ENCODE measurements around the gene P3H3.
"Not testable (repeated sequence)": the region's sequence is repeated elsewhere in the genome, so short reads cannot be mapped to it uniquely, and the experiment has no call there.

Gene P3H3

GRCh38 chr12:6858799-6859198 is 30.6 kb downstream of the P3H3 start:
- no peak overlapping the region for H3K4me3 Mint-ChIP-seq
- peaks cover 14% of the 10 kb centered on the region for H3K4me1 Mint-ChIP-seq
- H3K27me3 Mint-ChIP-seq, result no peaks in the 10 kb centered on the region
- no peak overlapping the region for H3K27ac Mint-ChIP-seq
- peaks cover 22% of the 10 kb centered on the region for H3K36me3 Mint-ChIP-seq
- no peaks in the 10 kb centered on the region for H3K9me3 Mint-ChIP-seq

DNA sequence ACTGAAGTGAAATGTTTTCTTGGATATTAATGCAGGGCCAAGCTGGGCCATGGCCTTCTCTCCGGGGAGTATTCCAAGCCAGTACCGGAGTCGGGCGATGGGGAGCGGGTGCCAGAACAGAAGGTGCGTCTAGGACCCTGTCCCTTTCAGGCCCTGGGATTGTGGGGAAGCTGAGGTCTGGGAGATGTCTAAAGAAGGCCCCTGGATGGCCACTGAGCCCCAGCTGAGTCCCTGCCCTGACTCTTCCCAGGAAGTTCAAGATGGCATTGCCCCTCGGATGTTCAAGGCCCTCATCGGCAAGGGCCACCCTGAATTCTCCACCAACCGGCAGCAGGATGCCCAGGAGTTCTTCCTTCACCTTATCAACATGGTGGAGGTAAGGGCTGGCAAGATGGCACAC is 31.9 kb downstream of the P3H3 start:
- Mint-ChIP-seq H3K4me1 (peaks cover 5% of the 10 kb centered on the region), H3K27me3 (no peaks in the 10 kb centered on the region), H3K36me3 (peaks cover 24% of the 10 kb centered on the region), H3K9me3 (no peaks in the 10 kb centered on the region), H3K4me3 (no peak overlapping the region), H3K27ac (no peak overlapping the region)

DNA sequence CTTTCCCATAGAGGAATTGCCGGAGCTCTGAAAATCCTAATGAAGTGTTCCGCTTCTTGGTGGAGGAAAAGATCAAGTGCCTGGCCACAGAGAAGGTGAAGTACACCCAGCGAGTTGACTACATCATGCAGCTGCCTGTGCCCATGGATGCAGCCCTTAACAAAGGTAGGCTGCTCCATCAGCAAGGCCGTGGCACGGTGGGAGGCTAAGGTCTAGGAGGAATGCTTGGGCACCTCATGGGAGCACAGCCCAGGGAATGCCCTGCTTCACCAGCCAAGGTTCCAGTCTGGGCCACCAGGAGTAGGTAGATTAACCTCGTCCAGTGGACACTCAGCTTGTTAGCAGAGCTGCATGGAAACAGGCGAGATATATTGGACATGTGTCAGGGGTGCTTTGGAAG is 32.7 kb downstream of the P3H3 start:
- Mint-ChIP-seq H3K27ac (no peak overlapping the region), H3K36me3 (peaks cover 25% of the 10 kb centered on the region), H3K9me3 (no peaks in the 10 kb centered on the region), H3K4me1 (peaks cover under 1% of the 10 kb centered on the region), H3K27me3 (no peaks in the 10 kb centered on the region), H3K4me3 (no peak overlapping the region)

GRCh38 chr12:6861391-6861790 is 33.2 kb downstream of the P3H3 start:
- Mint-ChIP-seq H3K27ac (no peak overlapping the region), H3K27me3 (no peaks in the 10 kb centered on the region), H3K4me3 (no peak overlapping the region), H3K9me3 (no peaks in the 10 kb centered on the region), H3K36me3 (peaks cover 25% of the 10 kb centered on the region), H3K4me1 (no peaks in the 10 kb centered on the region)

DNA sequence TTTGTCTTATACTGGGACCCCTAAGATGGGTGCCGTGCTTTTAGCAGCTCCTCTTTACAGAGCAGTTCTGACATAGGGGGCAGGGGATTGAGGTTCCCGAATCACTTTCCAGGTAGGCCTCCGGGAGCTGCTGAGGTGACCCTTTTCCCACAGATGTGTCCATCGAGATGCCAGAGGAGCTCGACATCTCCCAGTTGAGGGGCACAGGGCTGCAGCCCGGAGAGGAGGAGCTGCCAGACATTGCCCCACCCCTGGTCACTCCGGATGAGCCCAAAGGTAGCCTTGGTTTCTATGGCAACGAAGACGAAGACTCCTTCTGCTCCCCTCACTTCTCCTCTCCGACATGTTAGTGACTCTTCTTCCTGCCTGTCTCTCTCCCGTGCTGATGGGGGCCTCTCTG is 34.8 kb downstream of the P3H3 start:
- Mint-ChIP-seq H3K4me3 (no peak overlapping the region), H3K27ac (no peak overlapping the region), H3K27me3 (no peaks in the 10 kb centered on the region), H3K36me3 (peaks cover 19% of the 10 kb centered on the region), H3K4me1 (no peaks in the 10 kb centered on the region), H3K9me3 (no peaks in the 10 kb centered on the region)

DNA sequence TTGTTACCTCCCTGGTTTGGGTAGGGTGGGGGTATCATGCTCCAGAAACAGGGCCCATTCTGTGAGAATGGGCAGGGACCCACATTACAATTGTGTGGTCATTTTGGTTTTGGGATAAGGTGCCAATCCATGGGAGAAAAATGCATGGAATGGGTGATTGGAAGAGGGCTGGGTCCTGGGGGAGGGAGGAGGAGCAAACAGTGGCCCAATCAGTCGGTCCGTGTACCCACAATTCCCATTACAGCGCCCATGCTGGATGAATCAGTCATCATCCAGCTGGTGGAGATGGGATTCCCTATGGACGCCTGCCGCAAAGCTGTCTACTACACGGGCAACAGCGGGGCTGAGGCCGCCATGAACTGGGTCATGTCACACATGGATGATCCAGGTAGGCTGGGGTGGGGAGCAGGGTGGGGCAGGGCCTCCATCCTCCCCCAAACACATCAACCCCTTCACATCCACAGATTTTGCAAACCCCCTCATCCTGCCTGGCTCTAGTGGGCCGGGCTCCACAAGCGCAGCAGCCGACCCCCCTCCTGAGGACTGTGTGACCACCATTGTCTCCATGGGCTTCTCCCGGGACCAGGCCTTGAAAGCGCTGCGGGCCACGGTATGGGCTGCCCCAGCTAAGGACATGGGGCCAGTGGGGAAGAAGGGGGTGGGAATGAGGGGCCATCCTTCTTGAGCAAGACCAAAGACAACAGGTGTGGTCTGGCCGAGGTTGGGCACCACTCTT is 35.5 kb downstream of the P3H3 start:
- Mint-ChIP-seq H3K4me3 (no peak overlapping the region), H3K4me1 (peaks cover 7% of the 10 kb centered on the region), H3K27me3 (no peaks in the 10 kb centered on the region), H3K27ac (no peak overlapping the region), H3K36me3 (peaks cover 22% of the 10 kb centered on the region), H3K9me3 (no peaks in the 10 kb centered on the region)

GRCh38 chr12:6865307-6865706 is 37.1 kb downstream of the P3H3 start:
- peaks cover 22% of the 10 kb centered on the region for H3K4me1 Mint-ChIP-seq
- H3K36me3 Mint-ChIP-seq, result peaks cover 25% of the 10 kb centered on the region
- not testable (repeated sequence) for H3K4me3 Mint-ChIP-seq, H3K27me3 Mint-ChIP-seq, H3K9me3 Mint-ChIP-seq
- peak overlapping the region; percentile 77 for H3K27ac Mint-ChIP-seq

GRCh38 chr12:6866163-6866919 is 38.1 kb downstream of the P3H3 start:
- Mint-ChIP-seq H3K27me3 (no peaks in the 10 kb centered on the region), H3K4me1 (peaks cover 32% of the 10 kb centered on the region), H3K36me3 (peaks cover 16% of the 10 kb centered on the region), H3K4me3 (peak overlapping the region; percentile 94), H3K27ac (no peak overlapping the region), H3K9me3 (no peaks in the 10 kb centered on the region)

DNA sequence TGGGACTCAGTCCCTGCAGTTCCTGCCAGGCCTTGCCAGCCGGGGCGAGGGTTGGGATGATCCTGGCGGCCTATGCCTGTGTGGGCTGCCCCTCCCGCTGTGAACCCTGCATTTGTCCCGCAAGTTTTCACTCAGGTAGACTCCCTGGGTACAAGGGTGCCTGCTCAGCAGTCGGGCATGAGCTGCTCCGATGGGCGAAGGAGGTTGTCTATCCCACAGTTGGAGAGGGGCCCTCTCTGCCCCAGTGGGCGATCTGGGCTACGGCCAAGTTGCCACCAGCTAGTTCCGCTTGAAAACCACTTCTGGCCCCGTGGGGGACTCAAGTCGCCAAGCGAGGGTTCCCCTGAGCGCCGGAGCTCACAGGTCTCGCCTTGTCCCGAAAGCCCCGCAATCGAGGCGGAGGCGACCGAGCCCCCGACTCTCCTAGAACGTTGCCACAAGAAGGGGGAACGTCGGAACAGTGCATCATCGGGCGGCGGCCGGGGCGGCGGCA is 38.8 kb downstream of the P3H3 start:
- peak overlapping the region; percentile 94 for H3K4me3 Mint-ChIP-seq
- no peaks in the 10 kb centered on the region for H3K9me3 Mint-ChIP-seq
- peak overlapping the region; percentile 98 for H3K27ac Mint-ChIP-seq
- H3K27me3 Mint-ChIP-seq, result no peaks in the 10 kb centered on the region
- peaks cover 16% of the 10 kb centered on the region for H3K36me3 Mint-ChIP-seq
- peaks cover 38% of the 10 kb centered on the region for H3K4me1 Mint-ChIP-seq

- peaks cover 12% of the 10 kb centered on the region for H3K36me3 Mint-ChIP-seq
- H3K4me1 Mint-ChIP-seq, result peaks cover 44% of the 10 kb centered on the region
- H3K27ac Mint-ChIP-seq, result peak within 1 kb of the TSS; percentile 98
- H3K9me3 Mint-ChIP-seq, result no peaks in the 10 kb centered on the region
- no peaks in the 10 kb centered on the region for H3K27me3 Mint-ChIP-seq
- peak within 1 kb of the TSS; percentile 94 for H3K4me3 Mint-ChIP-seq
Measured at GRCh38 chr12:6867413-6868210, 39.4 kb downstream of the P3H3 start, which contains the start of gene TPI1. Gene TPI1, plus strand, starts transcription at chr12:6867531. Its CDS starts 36 bp downstream, at chr12:6867567.

DNA sequence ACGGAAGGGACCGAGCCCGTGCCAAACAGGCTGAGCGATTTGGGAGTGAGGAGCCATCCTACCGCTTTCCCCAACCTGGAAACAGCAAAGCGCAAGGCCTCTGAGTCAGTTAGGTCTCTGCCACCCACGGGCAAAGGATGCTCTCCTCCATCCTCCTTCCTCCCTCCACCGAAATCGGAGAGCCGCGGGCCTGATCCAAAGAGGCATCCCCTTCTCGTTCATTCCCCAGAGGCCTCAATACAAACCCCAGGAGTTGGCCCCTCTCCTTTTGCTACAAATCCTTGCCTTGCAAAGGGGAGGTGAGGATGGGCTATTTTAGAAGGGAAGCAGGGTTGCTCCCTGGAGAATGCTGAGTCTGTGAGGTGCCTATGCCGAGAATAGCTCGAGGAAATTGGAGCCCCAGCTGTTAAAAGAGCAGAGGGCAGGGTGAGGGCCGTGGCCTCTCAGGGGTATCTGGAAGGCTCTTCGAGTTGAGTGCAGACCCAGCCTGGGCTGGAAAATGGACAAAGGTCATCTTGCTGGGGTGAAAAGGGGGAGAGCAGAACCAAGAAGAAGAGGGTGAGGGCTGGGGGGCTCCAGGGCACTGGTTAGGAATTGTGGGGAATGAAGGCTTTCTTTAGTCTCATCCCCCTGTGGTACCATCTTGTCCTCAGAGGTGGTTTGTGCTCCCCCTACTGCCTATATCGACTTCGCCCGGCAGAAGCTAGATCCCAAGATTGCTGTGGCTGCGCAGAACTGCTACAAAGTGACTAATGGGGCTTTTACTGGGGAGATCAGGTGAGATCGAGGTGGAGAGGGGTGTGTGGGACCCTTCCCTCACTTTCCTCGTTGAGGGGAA is 40.2 kb downstream of the P3H3 start:
- H3K36me3 Mint-ChIP-seq, result peaks cover 12% of the 10 kb centered on the region
- peak overlapping the region; percentile 83 for H3K27ac Mint-ChIP-seq

DNA sequence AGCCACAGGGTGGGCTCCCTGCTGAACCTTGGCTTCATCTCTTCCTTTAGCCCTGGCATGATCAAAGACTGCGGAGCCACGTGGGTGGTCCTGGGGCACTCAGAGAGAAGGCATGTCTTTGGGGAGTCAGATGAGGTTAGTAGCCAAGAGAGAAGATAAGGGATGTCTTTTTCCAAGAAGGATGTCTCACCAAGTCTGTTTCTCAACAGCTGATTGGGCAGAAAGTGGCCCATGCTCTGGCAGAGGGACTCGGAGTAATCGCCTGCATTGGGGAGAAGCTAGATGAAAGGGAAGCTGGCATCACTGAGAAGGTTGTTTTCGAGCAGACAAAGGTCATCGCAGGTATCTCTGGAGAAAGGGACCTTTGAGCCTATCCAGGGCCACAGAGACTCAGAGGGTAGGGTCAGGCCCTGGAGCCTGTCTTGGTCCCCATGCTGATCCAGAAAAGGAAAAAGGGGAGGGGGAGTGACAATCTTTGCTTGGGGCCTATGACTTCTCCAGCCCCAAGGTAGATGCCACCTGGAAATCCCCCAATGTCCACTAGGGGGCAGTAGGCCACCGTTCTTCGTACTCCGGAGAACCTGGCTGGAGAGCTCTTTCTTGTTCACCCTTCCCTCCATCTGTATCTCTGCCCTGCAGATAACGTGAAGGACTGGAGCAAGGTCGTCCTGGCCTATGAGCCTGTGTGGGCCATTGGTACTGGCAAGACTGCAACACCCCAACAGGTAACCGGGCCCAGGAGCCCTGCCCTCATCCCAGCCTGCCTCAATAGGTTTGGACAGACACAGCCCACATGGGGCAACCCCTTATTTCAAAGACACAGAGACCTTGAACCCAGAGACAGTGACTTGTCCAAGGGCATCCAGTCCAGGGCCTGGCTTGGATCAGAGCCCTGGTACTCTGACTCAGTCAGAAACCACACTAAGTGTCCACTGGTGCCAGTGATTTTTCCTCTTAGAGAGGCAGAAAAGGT is 41.1 kb downstream of the P3H3 start:
- peaks cover 48% of the 10 kb centered on the region for H3K4me1 Mint-ChIP-seq
- peak overlapping the region; percentile 83 for H3K27ac Mint-ChIP-seq
- peak overlapping the region; percentile 93 for H3K4me3 Mint-ChIP-seq
- H3K36me3 Mint-ChIP-seq, result peaks cover 12% of the 10 kb centered on the region
- H3K27me3 Mint-ChIP-seq, result no peaks in the 10 kb centered on the region
- no peaks in the 10 kb centered on the region for H3K9me3 Mint-ChIP-seq

More for the DNA sequence above, 40.2 kb downstream of the P3H3 start:
- peak overlapping the region; percentile 93 for H3K4me3 Mint-ChIP-seq
- no peaks in the 10 kb centered on the region for H3K27me3 Mint-ChIP-seq
- H3K9me3 Mint-ChIP-seq, result no peaks in the 10 kb centered on the region
- peaks cover 44% of the 10 kb centered on the region for H3K4me1 Mint-ChIP-seq

- peak overlapping the region; percentile 32 for H3K4me3 Mint-ChIP-seq
- H3K9me3 Mint-ChIP-seq, H3K27ac Mint-ChIP-seq, H3K36me3 Mint-ChIP-seq, H3K27me3 Mint-ChIP-seq: not testable (repeated sequence)
- peaks cover 48% of the 10 kb centered on the region for H3K4me1 Mint-ChIP-seq
Measured at GRCh38 chr12:6870304-6870703, 42.1 kb downstream of the P3H3 start.
